Right lobe of liver (tissue), 6 donors: ENCODE measurements around the gene FCGR2B. TPM values are rescaled to one million over a fixed set of nuclear protein-coding genes. Genes with fewer than 3 reads are reported as not detected.
A peak's percentile ranks its signal among the peaks of the same experiment; 100 is the strongest.
"Not testable (repeated sequence)": the region's sequence is repeated elsewhere in the genome, so short reads cannot be mapped to it uniquely, and the experiment has no call there.

Experiments used
- ATAC-seq, 4 donors: fragments of 200-7000 bp; cut with Tn5 transposase; one replicate each; pipeline ENCODE4 v1.9.1; 2020; ENCODE audit warnings: mild to moderate bottlenecking in 4 of 4, moderate library complexity in 4 of 4
- DNase-seq, 3 donors: peaks; one replicate each; pipeline ENCODE4 v3.0.0-alpha.2; 2020
- H3K27ac ChIP-seq, 3 donors: fragments of 200-600 bp; one replicate each; pipeline ENCODE4 v1.8.0; 2022
- H3K27me3 ChIP-seq, 2 donors: fragments of 200-600 bp; one replicate each; pipeline ENCODE4 v1.8.0; 2022
- H3K36me3 ChIP-seq, 4 donors: fragments of 200-600 bp; sonication (generic) in 1 of 4; one replicate each; pipeline versions ENCODE4 v1.5.1 to v1.8.0; 2017 to 2022; ENCODE audit warnings: control low read depth in 1 of 4
- H3K4me1 ChIP-seq, 4 donors: fragments of 200-600 bp; sonication (generic) in 1 of 4; one replicate each; pipeline versions ENCODE4 v1.5.1 to v1.8.0; 2017 to 2022; ENCODE audit warnings: control low read depth in 1 of 4
- H3K4me3 ChIP-seq, 3 donors: fragments of 200-600 bp; one replicate each; pipeline ENCODE4 v1.8.0; 2022
- H3K9me3 ChIP-seq, 4 donors: fragments of 200-600 bp; sonication (generic) in 1 of 4; one replicate each; pipeline versions ENCODE4 v1.5.1 to v1.8.0; 2017 to 2022; ENCODE audit warnings: control low read depth in 1 of 4
- POLR2A ChIP-seq: fragments of 450-650 bp; IDR thresholded peaks from one replicate; pipeline ENCODE4 v1.6.1; 2017; ENCODE audit warnings: antibody characterized with exemption, mild to moderate bottlenecking
- WGBS: methylation state at CpG from one replicate; pipeline ENCODE4 v1.1.6; 2018; ENCODE audit warnings: low coverage, low lambda C conversion rate; ENCODE audit not compliant: insufficient coverage; ENCODE audit errors: missing lambda C conversion rate; 5-methylcytosine and 5-hydroxymethylcytosine counted together
- intact Hi-C, 2 donors: fragments of 100-400 bp; cut with DNase I; formaldehyde crosslinking; loops; one replicate each; pipeline versions ENCODE4 v1.11.2 to v1.14.1; 2022
- total RNA-seq, 6 experiments: library from RNA; depleted of rRNA in 2 of 6; stranded (reverse); fragments of >200 nt in 2 of 6; fragmentation: NEBNext Ultra II Directional in 3 of 6; extraction: Animal tissue kit (Norgen Biotek cat#: 25700) in 3 of 6; gene quantifications; one replicate each; pipeline versions ENCODE4 v1.1.0 to v1.2.4, GENCODE V29; 2016 to 2023
- TF ChIP-seq, protein P1 (sequence below), 4 donors: fragments of 200-600 bp in 3 of 4; fragments of 450-650 bp in 1 of 4; IDR thresholded peaks; one replicate each; pipeline versions ENCODE4 v1.5.1 to v1.8.0; 2016 to 2022; ENCODE audit warnings: antibody characterized with exemption in 4 of 4, mild to moderate bottlenecking in 2 of 4
- donor health status: DM: no; HTN: yes; CAD: no.
- donor health status: DM: no; HTN: no; CAD: no.
- donor health status: DM: no; HTN: no; CAD: no.
- donor health status: DM: no; HTN: yes; CAD: no.
- donor health status: DM: no; HTN: yes; CAD: no.

Gene FCGR2B
- total RNA-seq, 6 experiments from 2014 or later = 15.5 to 30.9 (median 25.0) TPM

DNA sequence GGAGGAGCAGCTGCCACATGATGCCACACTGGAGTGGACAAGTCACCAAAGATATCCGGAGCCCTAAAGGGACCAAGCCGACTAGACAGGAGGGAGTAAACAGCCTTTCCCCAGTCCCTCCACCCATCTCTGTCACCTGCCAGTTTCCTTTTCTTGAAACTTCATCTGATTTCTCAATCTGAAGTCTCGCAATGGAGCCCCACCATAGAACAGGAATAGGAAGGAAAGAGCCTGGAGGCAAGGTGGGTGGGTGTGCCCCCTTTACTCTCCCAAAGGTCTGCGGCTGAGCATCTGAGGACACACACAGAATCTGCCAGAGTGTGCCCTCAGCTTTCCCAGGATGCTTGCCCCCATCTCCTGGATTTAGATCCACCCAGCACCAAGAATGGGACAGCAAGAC, 31.9 kb upstream of the FCGR2B start, which contains the start of gene FCGR3B:
Gene FCGR3B (minus strand): TSS at position 101 of the 400 bp plus-strand sequence. CDS start 82 bp downstream, at position 19.
- intact Hi-C loops = no loop called here
- DNase-seq = no peak
- no peak for TF ChIP-seq POLR2A
- TF ChIP-seq, protein P1, sequence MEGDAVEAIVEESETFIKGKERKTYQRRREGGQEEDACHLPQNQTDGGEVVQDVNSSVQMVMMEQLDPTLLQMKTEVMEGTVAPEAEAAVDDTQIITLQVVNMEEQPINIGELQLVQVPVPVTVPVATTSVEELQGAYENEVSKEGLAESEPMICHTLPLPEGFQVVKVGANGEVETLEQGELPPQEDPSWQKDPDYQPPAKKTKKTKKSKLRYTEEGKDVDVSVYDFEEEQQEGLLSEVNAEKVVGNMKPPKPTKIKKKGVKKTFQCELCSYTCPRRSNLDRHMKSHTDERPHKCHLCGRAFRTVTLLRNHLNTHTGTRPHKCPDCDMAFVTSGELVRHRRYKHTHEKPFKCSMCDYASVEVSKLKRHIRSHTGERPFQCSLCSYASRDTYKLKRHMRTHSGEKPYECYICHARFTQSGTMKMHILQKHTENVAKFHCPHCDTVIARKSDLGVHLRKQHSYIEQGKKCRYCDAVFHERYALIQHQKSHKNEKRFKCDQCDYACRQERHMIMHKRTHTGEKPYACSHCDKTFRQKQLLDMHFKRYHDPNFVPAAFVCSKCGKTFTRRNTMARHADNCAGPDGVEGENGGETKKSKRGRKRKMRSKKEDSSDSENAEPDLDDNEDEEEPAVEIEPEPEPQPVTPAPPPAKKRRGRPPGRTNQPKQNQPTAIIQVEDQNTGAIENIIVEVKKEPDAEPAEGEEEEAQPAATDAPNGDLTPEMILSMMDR (IDR thresholded peaks at IDR 0.05) = no peak
- 86% methylated on average over 2 of the region's 4 CpGs for WGBS
- H3K9me3 ChIP-seq = no peaks in the 10 kb centered on the region
- H3K27ac ChIP-seq = no peak within 1 kb of the TSS
- no peak for ATAC-seq
- no peaks in the 10 kb centered on the region for H3K36me3 ChIP-seq
- H3K4me1 ChIP-seq = no peaks in the 10 kb centered on the region
- no peaks in the 10 kb centered on the region for H3K27me3 ChIP-seq
- H3K4me3 ChIP-seq = no peak within 1 kb of the TSS

DNA sequence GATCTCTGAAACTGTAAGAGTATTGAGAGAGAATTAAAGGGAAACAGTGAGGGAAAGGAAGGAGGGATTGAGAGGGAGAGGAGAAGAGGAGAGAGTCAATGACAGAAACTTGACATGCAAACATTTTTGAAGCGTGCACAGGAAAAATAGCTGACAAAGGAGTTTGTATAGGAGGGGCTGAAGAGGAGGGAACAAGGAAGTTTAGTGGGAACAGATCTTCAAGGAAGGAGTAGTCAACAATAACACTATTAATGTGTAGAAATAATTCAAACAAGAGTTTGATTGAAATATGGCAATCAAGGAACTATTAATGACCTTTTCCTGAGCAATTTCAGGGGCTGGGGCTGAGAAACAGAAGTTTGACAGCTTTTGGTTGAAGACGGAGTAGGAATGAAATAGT, 27.9 kb upstream of the FCGR2B start:
- H3K27me3 ChIP-seq, H3K9me3 ChIP-seq, H3K4me1 ChIP-seq, H3K4me3 ChIP-seq, intact Hi-C loops, DNase-seq, H3K27ac ChIP-seq, H3K36me3 ChIP-seq: not testable (repeated sequence)
- WGBS = 50% methylated on average over 1 of the region's 2 CpGs
- peak in 1 of 4 donors; percentile 19 for ATAC-seq

DNA sequence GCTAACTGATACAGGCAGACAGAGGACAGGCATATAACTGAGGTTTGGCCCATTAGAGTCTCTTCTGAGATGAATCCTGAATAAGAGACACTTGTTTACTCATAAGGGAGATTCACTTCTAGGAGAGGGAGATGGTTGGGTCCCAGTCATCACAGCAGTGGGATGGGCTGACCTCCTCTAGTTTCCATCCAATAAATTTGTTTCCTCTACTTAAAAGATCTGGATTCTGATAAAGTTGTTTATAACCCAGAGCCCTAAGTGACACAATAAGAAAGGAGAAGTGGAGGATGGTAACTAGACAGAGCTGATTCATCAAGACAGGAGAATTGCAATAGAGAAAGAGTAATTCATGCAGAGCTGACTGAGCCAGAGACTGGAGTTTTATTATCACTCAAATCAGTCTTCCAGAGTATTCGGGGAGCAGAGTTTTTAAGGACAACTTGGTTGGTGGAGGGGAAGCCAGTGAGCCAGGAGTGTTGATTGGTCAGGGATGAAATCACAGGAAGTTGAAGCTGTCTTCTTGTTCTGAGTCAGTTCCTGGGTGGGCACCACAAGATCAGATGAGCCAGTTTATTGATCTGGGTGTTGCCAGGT, 26.7 kb upstream of the FCGR2B start:
- H3K4me3 ChIP-seq, H3K9me3 ChIP-seq, H3K4me1 ChIP-seq, H3K36me3 ChIP-seq, H3K27ac ChIP-seq, DNase-seq, intact Hi-C loops, H3K27me3 ChIP-seq: not testable (repeated sequence)
- WGBS = no CpG with 5 or more reads among the region's 1 CpG
- peak in 3 of 4 donors; percentile 39 to 70 (median 54) for ATAC-seq

DNA sequence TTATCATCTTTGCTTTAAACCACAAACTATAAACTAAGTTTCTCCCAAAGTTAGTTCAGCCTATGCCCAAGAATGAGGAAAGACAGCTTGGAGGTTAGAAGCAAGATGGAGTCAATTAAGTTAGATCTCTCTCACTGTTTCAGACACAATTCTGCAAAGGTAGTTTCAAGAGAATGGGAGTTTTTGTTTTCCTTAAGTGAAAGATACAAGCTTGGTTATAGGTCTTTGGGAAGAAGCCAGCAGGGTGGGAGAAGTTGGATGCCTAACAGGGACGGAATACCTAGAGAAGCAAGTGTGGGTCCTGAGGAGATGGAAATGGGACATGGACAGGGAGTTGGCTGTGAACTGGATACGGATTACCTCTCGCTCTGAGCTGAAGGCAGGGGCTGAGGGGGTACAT, 26.0 kb upstream of the FCGR2B start:
- H3K9me3 ChIP-seq = not testable (repeated sequence)
- 90% methylated on average over 3 of the region's 3 CpGs for WGBS

DNA sequence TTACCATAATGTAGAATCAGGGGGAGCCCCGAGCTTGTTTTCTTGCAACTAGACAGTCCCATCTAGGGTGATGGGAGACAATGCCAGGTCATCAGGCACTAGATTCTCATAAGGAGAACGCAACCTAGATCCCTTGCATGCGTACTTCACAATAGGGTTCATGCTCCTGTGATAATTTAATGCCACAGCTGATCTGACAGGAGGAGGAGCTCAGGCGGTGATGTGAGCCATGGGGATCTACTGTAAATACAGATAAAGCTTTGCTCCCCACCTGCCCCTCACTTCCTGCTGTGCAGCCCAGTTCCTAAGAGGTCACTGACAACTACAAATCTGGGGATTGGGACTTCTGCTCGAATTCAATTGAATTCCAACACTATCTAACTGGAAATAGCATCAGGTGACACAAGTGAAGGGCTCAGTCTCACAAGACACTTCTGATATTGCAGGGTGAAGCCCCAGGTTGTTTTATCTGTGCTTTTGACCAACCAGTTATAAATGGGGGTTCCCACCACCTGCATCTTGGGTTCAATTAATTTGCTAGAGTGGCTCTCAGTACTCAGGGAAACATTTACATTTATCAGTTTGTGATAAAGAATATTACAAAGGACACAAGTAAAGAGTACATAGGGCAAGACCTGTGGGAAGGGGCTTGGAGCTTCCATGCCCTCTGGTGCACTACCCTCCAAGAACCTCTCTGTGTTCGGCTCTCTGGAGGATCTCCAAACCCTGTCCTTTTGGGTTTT, 24.5 kb upstream of the FCGR2B start:
- H3K27ac ChIP-seq, H3K36me3 ChIP-seq, H3K4me3 ChIP-seq, H3K27me3 ChIP-seq, H3K4me1 ChIP-seq, H3K9me3 ChIP-seq, ATAC-seq, DNase-seq, intact Hi-C loops: not testable (repeated sequence)
- WGBS = 38% methylated on average over 1 of the region's 6 CpGs

More for the DNA sequence above, 26.0 kb upstream of the FCGR2B start:
- ATAC-seq, H3K4me3 ChIP-seq, H3K27me3 ChIP-seq, DNase-seq, H3K27ac ChIP-seq, intact Hi-C loops, H3K36me3 ChIP-seq, H3K4me1 ChIP-seq: not testable (repeated sequence)

DNA sequence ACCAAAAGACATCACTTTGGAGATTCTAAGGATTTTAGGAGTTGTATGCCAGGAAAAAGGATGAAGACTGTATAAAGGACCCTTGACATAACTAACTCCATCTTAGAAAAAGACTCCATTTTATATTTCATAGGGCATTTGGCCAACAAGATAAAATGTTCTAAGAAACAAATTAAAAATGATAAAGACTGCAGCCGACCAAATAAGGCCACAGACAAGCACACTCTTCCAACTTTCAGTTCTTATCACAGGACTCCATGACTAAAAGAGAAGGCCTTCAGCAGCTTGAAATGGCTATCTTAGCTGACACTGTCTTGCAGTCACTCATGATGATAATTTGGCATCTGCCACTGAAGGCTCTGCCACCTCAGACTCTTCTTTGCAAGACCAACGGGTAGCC, 23.7 kb upstream of the FCGR2B start:
- ATAC-seq = not testable (repeated sequence)
- WGBS = no CpG with 5 or more reads among the region's 2 CpGs

DNA sequence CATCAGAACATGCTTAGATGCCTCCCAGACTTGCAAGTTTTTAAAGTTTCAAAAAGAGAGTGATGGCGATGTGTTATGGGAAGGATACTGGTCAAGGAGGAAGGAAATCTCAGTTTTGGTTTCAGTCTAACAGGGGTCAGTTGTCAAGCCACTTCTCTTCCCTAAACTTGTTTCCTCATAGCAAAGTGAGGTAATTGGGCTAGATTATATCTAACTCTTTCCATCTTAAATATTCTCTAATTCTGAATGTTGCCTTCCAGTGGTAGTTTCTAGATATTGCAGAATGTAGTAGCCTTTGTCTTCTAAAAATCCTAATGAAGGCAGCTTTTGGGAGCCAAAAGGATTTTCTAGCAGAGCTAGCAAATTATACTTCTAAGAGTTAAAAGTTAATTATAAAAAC, 20.2 kb upstream of the FCGR2B start:
- H3K9me3 ChIP-seq, H3K27me3 ChIP-seq, H3K4me1 ChIP-seq, intact Hi-C loops, DNase-seq, H3K36me3 ChIP-seq, H3K27ac ChIP-seq, H3K4me3 ChIP-seq: not testable (repeated sequence)
- 71% methylated on average over 1 of the region's 1 CpG for WGBS
- TF ChIP-seq, protein P1 (IDR thresholded peaks at IDR 0.05) = peak in 1 of 4 donors; percentile 20
- peak; percentile 56 to 77 (median 65) for ATAC-seq

More for the DNA sequence above, 23.7 kb upstream of the FCGR2B start:
- intact Hi-C loops, H3K36me3 ChIP-seq, DNase-seq, H3K27me3 ChIP-seq, H3K27ac ChIP-seq, H3K4me3 ChIP-seq, H3K9me3 ChIP-seq, H3K4me1 ChIP-seq: not testable (repeated sequence)

DNA sequence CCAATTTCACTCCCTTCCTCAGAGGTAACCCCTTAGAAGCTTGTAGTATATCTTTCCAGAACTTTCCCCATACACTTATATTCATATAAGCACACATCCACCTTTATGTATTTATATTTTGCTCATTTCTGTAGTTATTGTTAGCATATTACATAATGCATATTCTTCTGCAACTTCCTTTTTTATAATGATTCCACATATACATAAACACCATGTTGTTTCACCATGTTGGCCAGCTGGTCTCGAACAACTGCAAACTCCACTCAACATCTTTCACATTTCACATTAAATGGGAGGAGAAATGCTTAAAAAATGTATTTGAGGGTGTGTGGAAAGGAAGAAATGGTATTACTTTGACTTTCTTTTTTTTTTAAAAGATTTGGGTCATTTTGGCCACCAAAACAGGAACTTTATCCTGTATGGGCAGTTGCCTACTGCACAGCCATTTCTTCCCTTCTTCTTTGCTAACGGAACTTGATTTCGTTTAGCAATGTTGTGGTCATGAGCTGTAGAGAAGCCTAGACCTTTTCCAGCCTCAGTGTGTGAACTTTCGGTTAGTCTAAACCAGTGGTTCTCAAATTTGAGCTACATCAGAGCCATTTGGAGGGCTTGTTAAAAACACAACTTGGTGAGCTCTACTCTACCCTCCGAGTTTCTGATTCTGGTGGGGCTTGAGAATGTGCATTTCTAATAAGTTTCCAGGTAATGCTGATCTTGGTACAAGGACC, 19.3 kb upstream of the FCGR2B start:
- WGBS = 59% methylated on average over 5 of the region's 5 CpGs
- H3K27ac ChIP-seq, intact Hi-C loops, H3K36me3 ChIP-seq, H3K9me3 ChIP-seq, H3K4me3 ChIP-seq, H3K4me1 ChIP-seq, H3K27me3 ChIP-seq, DNase-seq: not testable (repeated sequence)
- ATAC-seq = peak; percentile 54 to 71 (median 55)

DNA sequence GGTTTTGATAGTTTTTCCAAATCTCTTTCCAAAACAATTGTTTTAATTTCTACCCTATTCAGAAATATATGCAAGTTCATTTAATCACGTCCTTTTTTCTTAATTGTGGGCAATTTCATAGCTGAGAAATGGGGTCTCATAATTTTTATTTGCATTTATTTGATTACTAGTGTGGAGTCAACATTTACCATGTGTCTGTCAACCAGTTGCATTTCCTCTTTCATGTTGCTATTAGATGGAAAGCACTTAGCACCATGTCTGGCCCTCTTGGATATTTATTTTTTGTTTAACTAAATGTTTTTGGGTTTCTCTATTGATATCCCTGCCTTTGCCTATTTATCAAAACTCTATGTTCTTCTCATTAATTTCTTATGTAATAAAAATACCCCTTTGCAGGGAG, 18.1 kb upstream of the FCGR2B start:
- WGBS = 61% methylated on average over 1 of the region's 1 CpG
- H3K4me3 ChIP-seq, H3K36me3 ChIP-seq, H3K27ac ChIP-seq, ATAC-seq, H3K9me3 ChIP-seq, H3K4me1 ChIP-seq, DNase-seq, intact Hi-C loops, H3K27me3 ChIP-seq: not testable (repeated sequence)
